SKM-1 (cell line): Measurements from ENCODE around the gene OR14A16.

Source experiments
- DNase-seq: peaks from one replicate; lab custom pipeline; 2025; ENCODE audit not compliant: unreplicated experiment; lab: John Stamatoyannopoulos, UW

OR14A16 gene

DNA sequence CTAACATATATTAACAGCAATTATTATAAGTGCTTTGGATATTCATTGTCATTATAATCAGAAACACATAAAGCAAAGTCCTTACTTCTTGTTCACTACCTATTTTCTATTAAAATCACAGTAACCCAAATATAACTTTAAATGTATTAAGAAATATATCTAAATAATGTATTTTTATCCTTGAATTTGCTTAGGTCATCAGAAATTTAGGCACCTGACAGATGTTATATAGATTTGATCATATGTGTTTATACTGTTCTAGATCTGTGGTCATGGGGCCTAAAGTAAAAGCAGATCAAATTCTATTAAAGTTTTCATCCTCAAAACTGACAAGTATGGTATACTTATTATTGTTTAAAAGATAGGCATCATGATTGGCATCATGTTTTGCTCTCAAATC is 54.3 kb downstream of the OR14A16 start:
- no peak for DNase-seq
